Measurements from ENCODE around the gene ZNF280B.

The ZNF280B gene

DNA sequence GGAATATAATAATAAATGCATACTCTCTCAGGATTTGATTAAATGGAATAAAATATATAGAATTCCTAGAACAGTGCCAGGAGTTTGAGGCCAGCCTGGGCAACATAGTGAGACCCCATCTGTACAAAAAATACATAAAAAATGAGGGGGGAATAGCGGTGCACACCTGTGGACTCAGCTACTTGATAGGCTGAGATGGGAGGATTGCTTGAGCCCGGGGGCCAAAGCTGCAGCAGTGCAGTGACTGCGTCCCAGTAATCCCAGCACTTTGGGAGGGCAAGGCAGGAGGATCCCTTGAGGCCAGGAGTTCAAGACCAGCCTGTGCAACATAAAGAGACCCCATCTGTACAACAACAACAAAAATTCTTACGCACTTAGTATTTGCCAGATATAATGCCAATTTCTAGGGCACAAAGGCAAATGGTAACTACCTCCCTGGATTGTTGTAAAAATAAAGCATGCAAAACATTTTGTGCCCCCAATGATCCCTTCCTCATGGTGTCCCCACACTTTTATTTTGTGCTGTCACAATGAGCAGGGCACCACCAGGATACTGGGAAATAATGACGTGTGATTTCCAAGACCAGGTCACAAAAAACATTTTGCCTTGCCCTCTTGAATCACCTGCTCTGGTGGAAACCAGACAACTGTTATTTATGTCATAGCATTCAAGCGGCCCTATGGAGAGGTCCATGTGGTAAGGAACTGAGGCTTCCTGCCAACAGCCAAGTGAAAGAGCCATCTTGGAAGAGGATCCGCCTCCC is 29.9 kb upstream of the ZNF280B start:
- TF ChIP-seq, protein P1, sequence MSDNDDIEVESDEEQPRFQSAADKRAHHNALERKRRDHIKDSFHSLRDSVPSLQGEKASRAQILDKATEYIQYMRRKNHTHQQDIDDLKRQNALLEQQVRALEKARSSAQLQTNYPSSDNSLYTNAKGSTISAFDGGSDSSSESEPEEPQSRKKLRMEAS (IDR thresholded peaks at IDR 0.05; ENCODE audit: low read depth, low read length): no peak
- TF ChIP-seq, protein P2, sequence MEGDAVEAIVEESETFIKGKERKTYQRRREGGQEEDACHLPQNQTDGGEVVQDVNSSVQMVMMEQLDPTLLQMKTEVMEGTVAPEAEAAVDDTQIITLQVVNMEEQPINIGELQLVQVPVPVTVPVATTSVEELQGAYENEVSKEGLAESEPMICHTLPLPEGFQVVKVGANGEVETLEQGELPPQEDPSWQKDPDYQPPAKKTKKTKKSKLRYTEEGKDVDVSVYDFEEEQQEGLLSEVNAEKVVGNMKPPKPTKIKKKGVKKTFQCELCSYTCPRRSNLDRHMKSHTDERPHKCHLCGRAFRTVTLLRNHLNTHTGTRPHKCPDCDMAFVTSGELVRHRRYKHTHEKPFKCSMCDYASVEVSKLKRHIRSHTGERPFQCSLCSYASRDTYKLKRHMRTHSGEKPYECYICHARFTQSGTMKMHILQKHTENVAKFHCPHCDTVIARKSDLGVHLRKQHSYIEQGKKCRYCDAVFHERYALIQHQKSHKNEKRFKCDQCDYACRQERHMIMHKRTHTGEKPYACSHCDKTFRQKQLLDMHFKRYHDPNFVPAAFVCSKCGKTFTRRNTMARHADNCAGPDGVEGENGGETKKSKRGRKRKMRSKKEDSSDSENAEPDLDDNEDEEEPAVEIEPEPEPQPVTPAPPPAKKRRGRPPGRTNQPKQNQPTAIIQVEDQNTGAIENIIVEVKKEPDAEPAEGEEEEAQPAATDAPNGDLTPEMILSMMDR (IDR thresholded peaks at IDR 0.05; ENCODE audit: low read depth, low read length): no peak
- TF ChIP-seq MYC (IDR thresholded peaks at IDR 0.05; ENCODE audit: low read depth, low read length): no peak
- TF ChIP-seq POLR2A (IDR thresholded peaks at IDR 0.05; ENCODE audit: extremely low read depth, insufficient read length): no peak
- no peak overlapping the region for H3K4me3 ChIP-seq (ENCODE audit: low read depth, low read length)
- DNase-seq (ENCODE audit: low read depth): no peak

DNA sequence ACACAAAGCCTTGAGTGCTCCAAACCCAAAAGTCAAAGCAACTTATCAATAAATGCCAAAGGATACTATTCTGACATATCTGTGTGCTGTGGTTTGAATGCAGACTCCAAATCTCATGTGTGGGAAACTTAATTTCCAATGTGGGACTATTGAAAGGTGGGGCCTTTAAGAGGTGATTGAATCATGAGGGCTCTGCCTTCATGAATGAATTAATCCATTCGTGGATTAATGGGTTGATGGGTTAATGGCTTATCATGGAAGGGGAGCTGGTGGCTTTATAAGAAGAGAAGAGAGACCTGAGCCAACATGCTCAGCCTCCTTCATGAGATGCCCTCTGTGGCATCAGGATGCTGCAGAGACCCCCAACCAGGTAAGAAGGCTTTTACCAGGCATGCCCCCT is 28.4 kb upstream of the ZNF280B start:
- no peak for DNase-seq (ENCODE audit: low read depth)
- H3K4me3 ChIP-seq (ENCODE audit: low read depth, low read length): no peak overlapping the region
- TF ChIP-seq, protein P1 (IDR thresholded peaks at IDR 0.05; ENCODE audit: low read depth, low read length): no peak
- TF ChIP-seq, protein P2 (IDR thresholded peaks at IDR 0.05; ENCODE audit: low read depth, low read length): no peak
- TF ChIP-seq POLR2A (IDR thresholded peaks at IDR 0.05; ENCODE audit: extremely low read depth, insufficient read length) (no peak), MYC (IDR thresholded peaks at IDR 0.05; ENCODE audit: low read depth, low read length) (no peak)

DNA sequence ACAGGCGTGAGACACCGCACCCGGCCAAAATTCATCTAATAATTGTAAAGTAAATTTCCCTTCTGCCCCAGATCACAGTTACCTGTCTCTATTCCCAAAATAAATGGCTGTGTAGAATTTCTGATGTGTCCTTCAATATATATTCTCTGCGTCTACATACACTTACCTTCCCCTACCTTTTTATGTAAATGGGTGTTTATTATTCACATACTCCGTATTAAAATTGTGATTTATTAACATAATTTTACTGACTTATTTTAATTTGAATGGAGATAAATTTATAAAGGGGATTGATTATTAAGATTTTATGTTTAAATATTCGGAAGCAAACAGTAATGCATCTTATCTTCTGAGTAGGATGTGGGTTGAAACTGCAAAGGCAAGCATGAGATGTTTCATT is 28.0 kb upstream of the ZNF280B start:
- TF ChIP-seq MYC (IDR thresholded peaks at IDR 0.05; ENCODE audit: low read depth, low read length) (no peak), POLR2A (IDR thresholded peaks at IDR 0.05; ENCODE audit: extremely low read depth, insufficient read length) (no peak)
- TF ChIP-seq, protein P2 (IDR thresholded peaks at IDR 0.05; ENCODE audit: low read depth, low read length): no peak
- TF ChIP-seq, protein P1 (IDR thresholded peaks at IDR 0.05; ENCODE audit: low read depth, low read length): no peak
- no peak for DNase-seq (ENCODE audit: low read depth)
- H3K4me3 ChIP-seq (ENCODE audit: low read depth, low read length): no peak overlapping the region

DNA sequence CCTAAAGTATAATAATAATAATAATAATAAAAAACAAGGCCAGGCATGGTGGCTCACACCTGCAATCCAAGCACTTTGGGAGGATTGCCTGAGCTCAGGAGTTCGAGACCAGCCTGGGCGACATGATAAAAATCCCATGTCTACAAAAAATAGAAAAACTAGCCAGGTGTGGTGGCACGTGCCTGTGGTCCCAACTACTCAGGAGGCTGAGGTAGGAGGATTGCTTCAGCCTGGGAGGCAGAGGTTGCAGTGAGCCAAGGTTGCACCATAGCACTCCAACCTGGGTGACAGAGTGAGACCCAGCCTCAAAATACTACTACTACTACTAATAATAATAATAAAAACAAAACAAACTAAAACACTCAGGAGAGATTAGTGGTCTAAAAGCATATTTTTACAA is 27.1 kb upstream of the ZNF280B start:
- DNase-seq (ENCODE audit: low read depth): no peak
- no peak overlapping the region for H3K4me3 ChIP-seq (ENCODE audit: low read depth, low read length)
- TF ChIP-seq MYC (IDR thresholded peaks at IDR 0.05; ENCODE audit: low read depth, low read length): no peak
- TF ChIP-seq POLR2A (IDR thresholded peaks at IDR 0.05; ENCODE audit: extremely low read depth, insufficient read length): no peak

DNA sequence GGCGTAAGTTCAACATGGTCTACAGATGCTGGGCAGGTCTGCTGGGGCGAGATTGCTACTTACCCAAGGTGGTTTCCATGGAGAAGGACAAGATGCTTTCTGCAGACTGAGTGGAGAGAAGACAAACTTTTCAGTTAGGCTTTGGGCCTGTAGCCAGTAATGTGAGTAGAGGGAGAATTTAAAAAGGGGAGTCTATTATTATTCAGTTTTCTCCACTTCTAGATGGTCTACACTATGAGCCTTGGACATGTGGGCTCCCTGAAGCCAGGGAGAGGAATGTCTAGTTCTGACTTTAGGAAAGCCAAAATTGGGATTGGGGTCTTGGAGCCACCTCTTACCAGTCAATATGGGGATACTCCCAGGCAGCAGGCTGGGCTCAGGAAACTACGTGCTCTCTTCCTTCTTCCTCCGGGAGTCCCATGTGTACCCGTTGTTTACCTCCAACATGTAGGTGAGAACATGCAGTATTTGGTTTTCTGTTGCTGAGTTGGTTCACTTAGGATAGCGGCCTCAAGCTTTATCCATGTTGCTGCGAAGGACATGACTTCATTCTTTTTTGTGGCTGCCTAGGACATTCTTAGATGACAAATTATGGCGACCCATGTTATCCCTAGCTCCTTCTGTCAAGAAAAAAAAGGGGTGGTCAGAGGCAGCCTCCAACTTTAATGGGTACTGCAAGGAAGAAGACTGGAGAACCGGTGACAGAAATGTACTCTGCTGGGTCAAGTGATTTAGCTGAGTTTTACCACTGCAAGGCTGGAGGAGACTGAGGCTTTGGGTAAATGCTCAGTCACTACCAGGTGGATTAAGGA is 26.3 kb upstream of the ZNF280B start:
- DNase-seq (ENCODE audit: low read depth): no peak
- TF ChIP-seq, protein P1 (IDR thresholded peaks at IDR 0.05; ENCODE audit: low read depth, low read length): no peak
- no peak for TF ChIP-seq POLR2A (IDR thresholded peaks at IDR 0.05; ENCODE audit: extremely low read depth, insufficient read length)
- TF ChIP-seq, protein P2 (IDR thresholded peaks at IDR 0.05; ENCODE audit: low read depth, low read length): no peak
- TF ChIP-seq MYC (IDR thresholded peaks at IDR 0.05; ENCODE audit: low read depth, low read length): no peak
- no peak overlapping the region for H3K4me3 ChIP-seq (ENCODE audit: low read depth, low read length)

DNA sequence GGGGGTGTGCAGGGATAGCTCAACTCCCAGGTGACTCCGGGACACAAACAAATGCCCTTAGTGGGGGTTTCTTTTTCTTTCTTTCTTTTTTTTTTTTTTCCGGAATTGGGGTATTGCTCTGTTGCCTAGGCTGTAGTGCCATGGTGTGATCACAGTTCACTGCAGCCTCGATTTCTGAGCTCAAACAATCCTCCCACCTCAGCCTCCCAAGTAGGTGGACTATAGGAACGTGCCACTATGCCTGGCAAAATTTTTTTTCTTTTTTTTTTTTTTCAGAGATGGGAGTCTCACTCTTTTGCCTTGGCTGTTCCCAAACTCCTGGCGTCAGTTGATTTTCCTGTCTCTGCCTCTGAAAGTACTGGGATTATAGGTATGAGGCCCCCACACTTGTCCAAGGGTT is 25.3 kb upstream of the ZNF280B start:
- no peak for DNase-seq (ENCODE audit: low read depth)
- no peak for TF ChIP-seq MYC (IDR thresholded peaks at IDR 0.05; ENCODE audit: low read depth, low read length)
- TF ChIP-seq, protein P1 (IDR thresholded peaks at IDR 0.05; ENCODE audit: low read depth, low read length): no peak
- TF ChIP-seq, protein P2 (IDR thresholded peaks at IDR 0.05; ENCODE audit: low read depth, low read length): no peak
- no peak for TF ChIP-seq POLR2A (IDR thresholded peaks at IDR 0.05; ENCODE audit: extremely low read depth, insufficient read length)
- H3K4me3 ChIP-seq (ENCODE audit: low read depth, low read length): no peak overlapping the region
